GM10248 (cell line): Measurements from ENCODE around the gene CPVL.

Experiments
- CTCF ChIA-PET: fragments of 300-600 bp; sonication (Branson Sonifier 250); formaldehyde crosslinking; extraction: SDS; loops from one replicate; lab custom pipeline; 2021; ENCODE audit warnings: antibody characterized with exemption; lab: Yijun Ruan, JAX
- POLR2A ChIA-PET: fragments of 350-650 bp; sonication (Branson Sonifier 250); formaldehyde crosslinking; extraction: SDS; loops from one replicate; lab custom pipeline; 2020; ENCODE audit warnings: antibody characterized with exemption; lab: Yijun Ruan, JAX
- DNase-seq: peaks from one replicate; pipeline ENCODE4 v3.0.0; 2012; ENCODE audit errors: extremely low spot score
- TF ChIP-seq, protein P1 (sequence below): IDR thresholded peaks from 2 replicates; pipeline ENCODE4 v1.5.1; 2012; ENCODE audit warnings: mild to moderate bottlenecking, low read depth; ENCODE audit errors: extremely low read depth, missing control alignments, control extremely low read depth

CPVL gene

GRCh38 chr7:29007127-29007526 lies 139.2 kb downstream of the CPVL start:
- no peak for DNase-seq
- ChIA-PET POLR2A (no interaction called here), CTCF (interaction anchor here (1.0 kb wide), 1 partner anchor 80 kb away, joined by 4 read pairs; no protein-coding TSS in a partner anchor)
- TF ChIP-seq, protein P1, sequence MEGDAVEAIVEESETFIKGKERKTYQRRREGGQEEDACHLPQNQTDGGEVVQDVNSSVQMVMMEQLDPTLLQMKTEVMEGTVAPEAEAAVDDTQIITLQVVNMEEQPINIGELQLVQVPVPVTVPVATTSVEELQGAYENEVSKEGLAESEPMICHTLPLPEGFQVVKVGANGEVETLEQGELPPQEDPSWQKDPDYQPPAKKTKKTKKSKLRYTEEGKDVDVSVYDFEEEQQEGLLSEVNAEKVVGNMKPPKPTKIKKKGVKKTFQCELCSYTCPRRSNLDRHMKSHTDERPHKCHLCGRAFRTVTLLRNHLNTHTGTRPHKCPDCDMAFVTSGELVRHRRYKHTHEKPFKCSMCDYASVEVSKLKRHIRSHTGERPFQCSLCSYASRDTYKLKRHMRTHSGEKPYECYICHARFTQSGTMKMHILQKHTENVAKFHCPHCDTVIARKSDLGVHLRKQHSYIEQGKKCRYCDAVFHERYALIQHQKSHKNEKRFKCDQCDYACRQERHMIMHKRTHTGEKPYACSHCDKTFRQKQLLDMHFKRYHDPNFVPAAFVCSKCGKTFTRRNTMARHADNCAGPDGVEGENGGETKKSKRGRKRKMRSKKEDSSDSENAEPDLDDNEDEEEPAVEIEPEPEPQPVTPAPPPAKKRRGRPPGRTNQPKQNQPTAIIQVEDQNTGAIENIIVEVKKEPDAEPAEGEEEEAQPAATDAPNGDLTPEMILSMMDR, result no peak

GRCh38 chr7:29005829-29006228 lies 140.5 kb downstream of the CPVL start:
- ChIA-PET POLR2A (no interaction called here), CTCF (interaction anchor here (0.7 kb wide), 1 partner anchor 9 kb away, joined by 3 read pairs; no protein-coding TSS in a partner anchor)
- TF ChIP-seq, protein P1, result no peak
- DNase-seq, result no peak

GRCh38 chr7:29005406-29005805 lies 140.9 kb downstream of the CPVL start:
- POLR2A ChIA-PET, result no interaction called here
- TF ChIP-seq, protein P1, result no peak
- no peak for DNase-seq
- CTCF ChIA-PET, result interaction anchor here (0.7 kb wide), 1 partner anchor 8 kb away, joined by 3 read pairs; no protein-coding TSS in a partner anchor

GRCh38 chr7:29003703-29004102 lies 142.6 kb downstream of the CPVL start:
- CTCF ChIA-PET, result no interaction called here
- TF ChIP-seq, protein P1, result no peak

DNA sequence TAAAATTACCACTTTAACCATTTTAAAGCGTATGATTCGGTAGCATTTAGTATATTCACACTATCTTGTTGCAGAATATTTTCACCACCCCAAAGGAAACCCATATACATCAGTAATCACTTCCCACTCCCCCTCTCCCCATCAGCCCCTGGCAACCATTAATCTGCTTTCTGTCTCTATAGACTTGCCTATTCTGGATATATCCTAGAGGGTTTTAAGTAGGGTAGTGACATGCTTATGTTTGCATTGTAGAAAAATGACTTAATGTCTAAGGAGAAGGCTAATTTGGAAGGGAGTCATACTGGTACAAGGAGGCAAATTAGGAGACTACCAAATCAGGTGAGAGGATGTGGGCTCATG lies 145.6 kb downstream of the CPVL start:
- ChIA-PET CTCF (interaction anchor here (1.3 kb wide), 1 partner anchor 30 kb away, joined by 4 read pairs; no protein-coding TSS in a partner anchor), POLR2A (no interaction called here)
- TF ChIP-seq, protein P1, result no peak
- no peak for DNase-seq

More at GRCh38 chr7:29003703-29004102, 142.6 kb downstream of the CPVL start:
- POLR2A ChIA-PET, result no interaction called here
- DNase-seq, result no peak

- ChIA-PET CTCF (interaction anchor here (1.1 kb wide), 1 partner anchor 73 kb away, joined by 3 read pairs; no protein-coding TSS in a partner anchor), POLR2A (no interaction called here)
- TF ChIP-seq, protein P1, result no peak
- DNase-seq, result no peak
Measured at GRCh38 chr7:28999895-29000716, 146.2 kb downstream of the CPVL start.
